Measurements from ENCODE around the gene CAMSAP3. TPM values are rescaled to one million over a fixed set of nuclear protein-coding genes. Genes with fewer than 3 reads are reported as not detected.

CAMSAP3 gene
- total RNA-seq, 1 experiment from 2014 or later: 6.7 TPM

GRCh38 chr19:7554565-7554964, 41.1 kb upstream of the CAMSAP3 start:
- peaks cover 46% of the 10 kb centered on the region for H3K36me3 Mint-ChIP-seq (ENCODE audit: insufficient read depth, unreplicated experiment)
- CTCF ChIA-PET: interaction anchor here (0.5 to 1.0 kb wide), 4 partner anchors 27 to 202 kb away, joined by 3 to 4 read pairs (median 3); no protein-coding TSS in a partner anchor
- BruUV-seq (replicated peaks): no TSS peak

GRCh38 chr19:7554990-7555864, 40.4 kb upstream of the CAMSAP3 start:
- intact Hi-C loops (cut with micrococcal nuclease): no loop called here
- POLR2A ChIA-PET: interaction anchor here (0.7 kb wide), 1 partner anchor 37 kb away, joined by 3 read pairs; no protein-coding TSS in a partner anchor
- CTCF ChIA-PET: interaction anchor here (0.5 to 0.6 kb wide), 4 partner anchors 27 to 202 kb away, joined by 3 to 4 read pairs (median 3); no protein-coding TSS in a partner anchor
- no peaks in the 10 kb centered on the region for H3K9me3 Mint-ChIP-seq (ENCODE audit: unreplicated experiment)
- BruUV-seq (replicated peaks): no TSS peak
- no peak for TF ChIP-seq CTCF (IDR thresholded peaks at IDR 0.05; ENCODE audit: unreplicated experiment)
- H3K4me1 Mint-ChIP-seq (ENCODE audit: insufficient read depth, unreplicated experiment): no peaks in the 10 kb centered on the region
- no peak overlapping the region for H3K27ac Mint-ChIP-seq (ENCODE audit: low read depth, unreplicated experiment)
- H3K4me3 Mint-ChIP-seq (ENCODE audit: unreplicated experiment): no peak overlapping the region
- no peak for DNase-seq (ENCODE audit: unreplicated experiment)
- peaks cover 39% of the 10 kb centered on the region for H3K36me3 Mint-ChIP-seq (ENCODE audit: insufficient read depth, unreplicated experiment)
- H3K27me3 Mint-ChIP-seq (ENCODE audit: insufficient read depth, unreplicated experiment): no peaks in the 10 kb centered on the region

More at GRCh38 chr19:7554565-7554964, 41.1 kb upstream of the CAMSAP3 start:
- intact Hi-C loops (cut with micrococcal nuclease): no loop called here
- Mint-ChIP-seq H3K27me3 (ENCODE audit: insufficient read depth, unreplicated experiment) (no peaks in the 10 kb centered on the region), H3K9me3 (ENCODE audit: unreplicated experiment) (no peaks in the 10 kb centered on the region), H3K4me1 (ENCODE audit: insufficient read depth, unreplicated experiment) (no peaks in the 10 kb centered on the region), H3K27ac (ENCODE audit: low read depth, unreplicated experiment) (no peak overlapping the region), H3K4me3 (ENCODE audit: unreplicated experiment) (no peak overlapping the region)
- no peak for DNase-seq (ENCODE audit: unreplicated experiment)
- TF ChIP-seq CTCF (IDR thresholded peaks at IDR 0.05; ENCODE audit: unreplicated experiment): no peak
- POLR2A ChIA-PET: no interaction called here

- TF ChIP-seq CTCF (IDR thresholded peaks at IDR 0.05; ENCODE audit: unreplicated experiment): no peak
- Mint-ChIP-seq H3K4me1 (ENCODE audit: insufficient read depth, unreplicated experiment) (no peaks in the 10 kb centered on the region), H3K9me3 (ENCODE audit: unreplicated experiment) (no peaks in the 10 kb centered on the region), H3K27ac (ENCODE audit: low read depth, unreplicated experiment) (no peak overlapping the region), H3K4me3 (ENCODE audit: unreplicated experiment) (no peak overlapping the region), H3K27me3 (ENCODE audit: insufficient read depth, unreplicated experiment) (no peaks in the 10 kb centered on the region), H3K36me3 (ENCODE audit: insufficient read depth, unreplicated experiment) (peaks cover 37% of the 10 kb centered on the region)
- BruUV-seq (replicated peaks): no TSS peak
- intact Hi-C loops (cut with micrococcal nuclease): no loop called here
- DNase-seq (ENCODE audit: unreplicated experiment): no peak
- ChIA-PET CTCF (interaction anchor here (0.5 kb wide), 1 partner anchor 10 kb away, joined by 3 read pairs; no protein-coding TSS in a partner anchor), POLR2A (no interaction called here)
These were observed 38.9 kb upstream of the CAMSAP3 start for GRCh38 chr19:7556696-7557315.

GRCh38 chr19:7558667-7559066, 37.0 kb upstream of the CAMSAP3 start:
- no TSS peak for BruUV-seq (replicated peaks)
- H3K9me3 Mint-ChIP-seq (ENCODE audit: unreplicated experiment): no peaks in the 10 kb centered on the region
- peaks cover 27% of the 10 kb centered on the region for H3K36me3 Mint-ChIP-seq (ENCODE audit: insufficient read depth, unreplicated experiment)
- TF ChIP-seq CTCF (IDR thresholded peaks at IDR 0.05; ENCODE audit: unreplicated experiment): no peak
- CTCF ChIA-PET: interaction anchor here (0.8 to 0.9 kb wide), 2 partner anchors 8 to 10 kb away, joined by 3 to 4 read pairs; no protein-coding TSS in a partner anchor
- POLR2A ChIA-PET: interaction anchor here (0.7 kb wide), 1 partner anchor 46 kb away, joined by 3 read pairs; no protein-coding TSS in a partner anchor
- DNase-seq (ENCODE audit: unreplicated experiment): no peak
- no peaks in the 10 kb centered on the region for H3K4me1 Mint-ChIP-seq (ENCODE audit: insufficient read depth, unreplicated experiment)
- intact Hi-C loops (cut with micrococcal nuclease): no loop called here
- no peak overlapping the region for H3K27ac Mint-ChIP-seq (ENCODE audit: low read depth, unreplicated experiment)
- no peaks in the 10 kb centered on the region for H3K27me3 Mint-ChIP-seq (ENCODE audit: insufficient read depth, unreplicated experiment)
- no peak overlapping the region for H3K4me3 Mint-ChIP-seq (ENCODE audit: unreplicated experiment)
